GM23248 (cell line): ENCODE data around the gene FPR3. TPM values are rescaled to one million over a fixed set of nuclear protein-coding genes. Genes with fewer than 3 reads are reported as not detected.

Source experiments
- DNase-seq: peaks from one replicate; pipeline ENCODE4 v3.0.0-alpha.2; 2015
- H2AFZ ChIP-seq: fragments of 200-600 bp; sonication (generic); 2 replicates; pipeline ENCODE4 v1.6.1; 2016; ENCODE audit warnings: antibody characterized with exemption
- H3F3A ChIP-seq: fragments of 200-600 bp; sonication (generic); 2 replicates; pipeline ENCODE4 v1.6.1; 2016; ENCODE audit warnings: mild to moderate bottlenecking, antibody characterized with exemption, mixed run types; ENCODE audit not compliant: insufficient read depth
- H3K27ac ChIP-seq: fragments of 200-600 bp; sonication (generic); 2 replicates; pipeline ENCODE4 v1.5.1; 2016; ENCODE audit warnings: mild to moderate bottlenecking
- H3K27me3 ChIP-seq: fragments of 200-600 bp; sonication (generic); replicated peaks from 2 replicates; pipeline ENCODE4 v1.6.1; 2016; ENCODE audit warnings: mild to moderate bottlenecking; ENCODE audit not compliant: insufficient read depth
- H3K36me3 ChIP-seq: fragments of 200-600 bp; sonication (generic); 2 replicates; pipeline ENCODE4 v1.6.1; 2016; ENCODE audit warnings: low read depth, mild to moderate bottlenecking
- H3K4me1 ChIP-seq: fragments of 200-600 bp; sonication (generic); 2 replicates; pipeline ENCODE4 v1.6.1; 2016; ENCODE audit warnings: mild to moderate bottlenecking; ENCODE audit not compliant: insufficient read depth
- H3K4me2 ChIP-seq: fragments of 200-600 bp; sonication (generic); one replicate; pipeline ENCODE4 v1.6.1; 2016; ENCODE audit warnings: mild to moderate bottlenecking; ENCODE audit not compliant: unreplicated experiment
- H3K4me3 ChIP-seq: fragments of 200-600 bp; sonication (generic); 2 replicates; pipeline ENCODE4 v1.5.1; 2016; ENCODE audit warnings: mild to moderate bottlenecking
- H3K79me2 ChIP-seq: fragments of 200-600 bp; sonication (generic); 2 replicates; pipeline ENCODE4 v1.6.1; 2016; ENCODE audit warnings: mild to moderate bottlenecking; ENCODE audit not compliant: insufficient read depth
- H3K9ac ChIP-seq: fragments of 200-600 bp; sonication (generic); 2 replicates; pipeline ENCODE4 v1.6.1; 2016; ENCODE audit warnings: mild to moderate bottlenecking
- H3K9me2 ChIP-seq: fragments of 200-600 bp; sonication (generic); 2 replicates; pipeline ENCODE4 v1.6.1; 2016; ENCODE audit warnings: mixed run types, mild to moderate bottlenecking, moderate library complexity; ENCODE audit not compliant: insufficient read depth
- H3K9me3 ChIP-seq: fragments of 200-600 bp; sonication (generic); one replicate; pipeline ENCODE4 v1.6.1; 2017; ENCODE audit warnings: low read depth
- H4K20me1 ChIP-seq: fragments of 200-600 bp; sonication (generic); 2 replicates; pipeline ENCODE4 v1.6.0; 2016; ENCODE audit not compliant: insufficient read depth
- EZH2 ChIP-seq: fragments of 200-600 bp; sonication (generic); IDR thresholded peaks from 2 replicates; pipeline ENCODE4 v1.6.1; 2018; ENCODE audit warnings: antibody characterized with exemption, mild to moderate bottlenecking; ENCODE audit not compliant: insufficient read depth, poor library complexity, severe bottlenecking
- EZH2phosphoT487 ChIP-seq: fragments of 200-600 bp; sonication (generic); IDR thresholded peaks from 2 replicates; pipeline ENCODE4 v1.6.1; 2018; ENCODE audit warnings: antibody characterized with exemption, moderate library complexity, mild to moderate bottlenecking, low read depth; ENCODE audit not compliant: insufficient read depth
- WGBS, 2 experiments: methylation state at CpG; one replicate each; pipeline ENCODE4 v1.1.6; 2015 to 2017; ENCODE audit warnings: low lambda C conversion rate in 2 of 2, low coverage in 1 of 2; ENCODE audit errors: missing lambda C conversion rate in 2 of 2; 5-methylcytosine and 5-hydroxymethylcytosine counted together
- in situ Hi-C: fragments of 300-500 bp; cut with MboI; formaldehyde crosslinking; loops from 2 replicates; pipeline ENCODE4 v1.15.0; 2020
- polyA plus RNA-seq: library from polyadenylated mRNA; unstranded; fragments of >200 nt; fragmentation: Nextera tagmentation; extraction: Ambion mirVana; gene quantifications from 2 replicates; pipeline ENCODE4 v1.2.1, GENCODE V29; 2016
- total RNA-seq: library from RNA; depleted of rRNA; stranded (reverse); fragments of >200 nt; shearing (Covaris generic); gene quantifications from 2 replicates; pipeline ENCODE4 v1.2.3, GENCODE V29; 2014; rRNA removed

Gene FPR3
- total and polyA plus RNA-seq, 2 experiments from 2014 or later, result not detected

DNA sequence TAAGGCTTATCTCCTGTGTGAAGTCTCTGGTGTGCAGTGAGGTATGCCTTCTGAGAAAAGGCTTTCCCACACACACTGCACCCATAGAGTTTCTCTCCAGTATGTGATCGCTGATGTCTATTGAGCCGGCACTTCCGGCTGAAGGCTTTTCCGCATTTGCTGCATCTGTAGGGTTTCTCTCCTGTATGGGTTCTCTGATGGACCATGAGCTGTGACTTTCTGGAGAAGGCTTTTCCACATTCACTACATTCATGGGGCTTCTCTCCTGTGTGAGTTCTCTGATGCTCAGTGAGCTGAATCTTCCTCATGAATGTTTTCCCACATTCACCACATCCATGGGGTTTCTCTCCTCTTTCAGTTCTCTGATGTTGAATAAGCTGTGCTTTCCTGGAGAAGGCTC lies 78.1 kb downstream of the FPR3 start:
- DNase-seq, result no peak
- H3K9me3 ChIP-seq, result peaks cover 17% of the 10 kb centered on the region
- H3K27ac ChIP-seq, result no peak overlapping the region
- H3K79me2 ChIP-seq, result no peaks in the 10 kb centered on the region
- H3K4me1 ChIP-seq, result no peaks in the 10 kb centered on the region
- no peaks in the 10 kb centered on the region for H3F3A ChIP-seq
- WGBS, 2 experiments, result 93 to 97% methylated on average over 4 of the region's 4 CpGs
- no peaks in the 10 kb centered on the region for H3K27me3 ChIP-seq
- no peak overlapping the region for H2AFZ ChIP-seq
- no peaks in the 10 kb centered on the region for H3K9me2 ChIP-seq
- no peak overlapping the region for H3K4me3 ChIP-seq
- no peaks in the 10 kb centered on the region for H4K20me1 ChIP-seq
- H3K4me2 ChIP-seq, result no peak overlapping the region
- TF ChIP-seq EZH2 (no peak), EZH2phosphoT487 (no peak)
- peaks cover 47% of the 10 kb centered on the region for H3K36me3 ChIP-seq
- in situ Hi-C loops, result no loop called here
- no peak overlapping the region for H3K9ac ChIP-seq

Other genes starting within 250 kb of the FPR3 start
- 2.4 and 2.9 TPM in 2 replicates for gene ZNF175, start 223.9 kb upstream of the FPR3 start, total RNA-seq
- 2.6 and 2.9 TPM in 2 replicates for gene ZNF175, start 223.9 kb upstream of the FPR3 start, polyA plus RNA-seq
- not detected in 2 replicates for gene SIGLEC5, start 164.8 kb upstream of the FPR3 start, total RNA-seq
- gene SIGLEC5, start 164.8 kb upstream of the FPR3 start, polyA plus RNA-seq, result not detected in 2 replicates
- gene SIGLEC14, start 148.3 kb upstream of the FPR3 start, total RNA-seq, result not detected in 2 replicates
- not detected in 2 replicates for gene SIGLEC14, start 148.3 kb upstream of the FPR3 start, polyA plus RNA-seq
- 2.1 and 8.0 TPM in 2 replicates for gene SPACA6, start 101.8 kb upstream of the FPR3 start, total RNA-seq
- 5.6 and 7.7 TPM in 2 replicates for gene SPACA6, start 101.8 kb upstream of the FPR3 start, polyA plus RNA-seq
- gene HAS1, start 71.2 kb upstream of the FPR3 start, total RNA-seq, result 0.43 and 1.1 TPM in 2 replicates
- gene HAS1, start 71.2 kb upstream of the FPR3 start, polyA plus RNA-seq, result 0.29 TPM in 1 of 2 replicates, not detected in the other
- 0.13 TPM in 1 of 2 replicates, not detected in the other for gene FPR1, start 43.3 kb upstream of the FPR3 start, total RNA-seq
- gene FPR1, start 43.3 kb upstream of the FPR3 start, polyA plus RNA-seq, result not detected in 2 replicates
- not detected in 2 replicates for gene FPR2, start 34.0 kb upstream of the FPR3 start, total RNA-seq
- not detected in 2 replicates for gene FPR2, start 34.0 kb upstream of the FPR3 start, polyA plus RNA-seq
- 6.7 and 8.8 TPM in 2 replicates for gene ZNF577, start 92.8 kb downstream of the FPR3 start, total RNA-seq
- gene ZNF577, start 92.8 kb downstream of the FPR3 start, polyA plus RNA-seq, result 7.6 and 9.3 TPM in 2 replicates
- 3.8 and 5.8 TPM in 2 replicates for gene ZNF649, start 109.9 kb downstream of the FPR3 start, total RNA-seq
- 5.4 and 5.8 TPM in 2 replicates for gene ZNF649, start 109.9 kb downstream of the FPR3 start, polyA plus RNA-seq
- gene ZNF613, start 132.3 kb downstream of the FPR3 start, total RNA-seq, result 3.7 and 7.1 TPM in 2 replicates
- 3.6 and 6.1 TPM in 2 replicates for gene ZNF613, start 132.3 kb downstream of the FPR3 start, polyA plus RNA-seq
- 7.3 and 7.5 TPM in 2 replicates for gene ZNF350, start 191.7 kb downstream of the FPR3 start, total RNA-seq
- gene ZNF350, start 191.7 kb downstream of the FPR3 start, polyA plus RNA-seq, result 7.3 and 9.0 TPM in 2 replicates
- gene ZNF615, start 213.1 kb downstream of the FPR3 start, total RNA-seq, result 6.4 and 6.9 TPM in 2 replicates
- gene ZNF615, start 213.1 kb downstream of the FPR3 start, polyA plus RNA-seq, result 4.6 and 5.0 TPM in 2 replicates
- gene ZNF614, start 233.2 kb downstream of the FPR3 start, total RNA-seq, result 8.5 and 15.9 TPM in 2 replicates
- 7.0 and 7.1 TPM in 2 replicates for gene ZNF614, start 233.2 kb downstream of the FPR3 start, polyA plus RNA-seq